A673 (cell line): ENCODE data around the gene NPBWR2. TPM values are rescaled to one million over a fixed set of nuclear protein-coding genes. Genes with fewer than 3 reads are reported as not detected.

Source experiments
- BruUV-seq: library from RNA; stranded (reverse); fragments of 400-500 nt; replicated peaks from 2 replicates; lab custom pipeline; 2021; lab: Mats Ljungman, UMichigan
- CTCF ChIA-PET: fragments of 300-600 bp; sonication (Branson Sonifier 250); formaldehyde crosslinking; loops from one replicate; lab custom pipeline; 2022; ENCODE audit warnings: antibody characterized with exemption; lab: Charles Lee
- POLR2A ChIA-PET: fragments of 300-600 bp; sonication (Branson Sonifier 250); formaldehyde crosslinking; loops from one replicate; lab custom pipeline; 2022; ENCODE audit warnings: antibody characterized with exemption; ENCODE audit not compliant: low non-redundant PET; lab: Charles Lee
- DNase-seq: peaks from one replicate; pipeline ENCODE4 v3.0.0-alpha.2; 2015; ENCODE audit warnings: low spot score
- H3K27ac ChIP-seq: fragments of 200-600 bp; sonication (generic); 2 replicates; pipeline ENCODE4 v1.5.1; 2016; ENCODE audit warnings: mixed run types, low read depth, mild to moderate bottlenecking, mixed read lengths, antibody characterized with exemption, low read length; ENCODE audit not compliant: poor library complexity, severe bottlenecking
- H3K27me3 ChIP-seq: fragments of 200-600 bp; sonication (generic); replicated peaks from 2 replicates; pipeline ENCODE4 v1.6.1; 2017; ENCODE audit warnings: mixed run types, low read depth, mild to moderate bottlenecking, mixed read lengths, antibody characterized with exemption, low read length; ENCODE audit not compliant: insufficient read depth, poor library complexity
- H3K36me3 ChIP-seq: fragments of 200-600 bp; sonication (generic); 2 replicates; pipeline ENCODE4 v1.6.1; 2016; ENCODE audit warnings: mixed run types, mild to moderate bottlenecking, mixed read lengths, antibody characterized with exemption, low read length; ENCODE audit not compliant: insufficient read depth, poor library complexity, severe bottlenecking
- H3K4me1 ChIP-seq: fragments of 200-600 bp; sonication (generic); 2 replicates; pipeline ENCODE4 v1.6.1; 2017; ENCODE audit warnings: mixed run types, mild to moderate bottlenecking, mixed read lengths, antibody characterized with exemption, low read length; ENCODE audit not compliant: insufficient read depth, poor library complexity, severe bottlenecking
- H3K4me3 ChIP-seq: fragments of 200-600 bp; sonication (generic); 2 replicates; pipeline ENCODE4 v1.5.1; 2016; ENCODE audit warnings: low read depth, mixed run types, mild to moderate bottlenecking, mixed read lengths, low read length; ENCODE audit not compliant: poor library complexity, severe bottlenecking
- H3K9me3 ChIP-seq: fragments of 200-600 bp; sonication (generic); 2 replicates; pipeline ENCODE4 v1.6.1; 2016; ENCODE audit warnings: mixed run types, low read depth, mild to moderate bottlenecking, mixed read lengths, antibody characterized with exemption, low read length; ENCODE audit not compliant: poor library complexity, severe bottlenecking
- EZH2 ChIP-seq: fragments of 200-600 bp; sonication (generic); IDR thresholded peaks from 2 replicates; pipeline ENCODE4 v1.6.1; 2017; ENCODE audit warnings: borderline replicate concordance, low read depth, mild to moderate bottlenecking, mixed read lengths, antibody characterized with exemption, low read length; ENCODE audit not compliant: poor library complexity, severe bottlenecking
- intact Hi-C: fragments of 100-400 bp; cut with micrococcal nuclease; formaldehyde crosslinking; loops from one replicate; pipeline ENCODE4 v1.10.0; 2022; ENCODE audit not compliant: unreplicated experiment
- total RNA-seq: library from RNA; stranded (reverse); gene quantifications from 2 replicates; pipeline ENCODE4 v1.2.3, GENCODE V29; 2021
- TF ChIP-seq, protein P1 (sequence below): fragments of 300-800, 200-600 bp; sonication (generic); conservative IDR thresholded peaks from 2 replicates; pipeline ENCODE4 v1.5.1; 2017; ENCODE audit warnings: low read depth, mild to moderate bottlenecking, antibody characterized with exemption, low read length, moderate library complexity, mixed read lengths

NPBWR2 gene
- total RNA-seq, 1 experiment from 2014 or later, result not detected

DNA sequence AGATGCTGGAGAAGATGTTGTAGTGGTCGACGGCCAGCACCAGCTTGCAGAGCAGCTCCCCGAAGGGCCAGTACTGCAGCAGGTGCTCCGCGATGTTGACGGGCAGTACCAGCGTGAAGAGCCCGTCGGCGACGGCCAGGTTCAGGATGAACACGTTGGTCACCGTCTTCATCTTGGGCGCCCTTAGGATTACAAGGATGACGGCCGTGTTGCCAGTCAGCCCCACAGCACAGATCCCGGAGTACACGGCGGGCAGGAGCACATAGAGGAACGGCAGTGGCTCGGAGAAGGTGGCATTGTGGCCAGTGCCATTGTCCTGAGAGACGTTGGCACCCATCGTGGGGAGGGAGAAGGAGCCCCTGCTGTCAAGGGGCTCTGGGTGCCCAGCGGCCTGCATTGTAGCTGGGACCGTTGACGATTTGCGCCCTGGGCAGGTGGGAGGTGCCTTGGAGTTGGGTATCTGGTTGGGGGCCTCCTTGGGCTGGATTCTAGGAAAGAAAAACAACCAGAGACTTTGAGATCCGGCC is 867 bp downstream of the NPBWR2 start:
- intact Hi-C loops, result no loop called here
- no peaks in the 10 kb centered on the region for H3K36me3 ChIP-seq
- peaks cover 23% of the 10 kb centered on the region for H3K27me3 ChIP-seq
- no peaks in the 10 kb centered on the region for H3K4me1 ChIP-seq
- H3K27ac ChIP-seq, result no peak overlapping the region
- no peak overlapping the region for H3K4me3 ChIP-seq
- no TSS peak for BruUV-seq
- no peaks in the 10 kb centered on the region for H3K9me3 ChIP-seq
- ChIA-PET CTCF (no interaction called here), POLR2A (no interaction called here)
- no peak for DNase-seq
- no peak for TF ChIP-seq EZH2
- TF ChIP-seq, protein P1, sequence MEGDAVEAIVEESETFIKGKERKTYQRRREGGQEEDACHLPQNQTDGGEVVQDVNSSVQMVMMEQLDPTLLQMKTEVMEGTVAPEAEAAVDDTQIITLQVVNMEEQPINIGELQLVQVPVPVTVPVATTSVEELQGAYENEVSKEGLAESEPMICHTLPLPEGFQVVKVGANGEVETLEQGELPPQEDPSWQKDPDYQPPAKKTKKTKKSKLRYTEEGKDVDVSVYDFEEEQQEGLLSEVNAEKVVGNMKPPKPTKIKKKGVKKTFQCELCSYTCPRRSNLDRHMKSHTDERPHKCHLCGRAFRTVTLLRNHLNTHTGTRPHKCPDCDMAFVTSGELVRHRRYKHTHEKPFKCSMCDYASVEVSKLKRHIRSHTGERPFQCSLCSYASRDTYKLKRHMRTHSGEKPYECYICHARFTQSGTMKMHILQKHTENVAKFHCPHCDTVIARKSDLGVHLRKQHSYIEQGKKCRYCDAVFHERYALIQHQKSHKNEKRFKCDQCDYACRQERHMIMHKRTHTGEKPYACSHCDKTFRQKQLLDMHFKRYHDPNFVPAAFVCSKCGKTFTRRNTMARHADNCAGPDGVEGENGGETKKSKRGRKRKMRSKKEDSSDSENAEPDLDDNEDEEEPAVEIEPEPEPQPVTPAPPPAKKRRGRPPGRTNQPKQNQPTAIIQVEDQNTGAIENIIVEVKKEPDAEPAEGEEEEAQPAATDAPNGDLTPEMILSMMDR, result no peak

DNA sequence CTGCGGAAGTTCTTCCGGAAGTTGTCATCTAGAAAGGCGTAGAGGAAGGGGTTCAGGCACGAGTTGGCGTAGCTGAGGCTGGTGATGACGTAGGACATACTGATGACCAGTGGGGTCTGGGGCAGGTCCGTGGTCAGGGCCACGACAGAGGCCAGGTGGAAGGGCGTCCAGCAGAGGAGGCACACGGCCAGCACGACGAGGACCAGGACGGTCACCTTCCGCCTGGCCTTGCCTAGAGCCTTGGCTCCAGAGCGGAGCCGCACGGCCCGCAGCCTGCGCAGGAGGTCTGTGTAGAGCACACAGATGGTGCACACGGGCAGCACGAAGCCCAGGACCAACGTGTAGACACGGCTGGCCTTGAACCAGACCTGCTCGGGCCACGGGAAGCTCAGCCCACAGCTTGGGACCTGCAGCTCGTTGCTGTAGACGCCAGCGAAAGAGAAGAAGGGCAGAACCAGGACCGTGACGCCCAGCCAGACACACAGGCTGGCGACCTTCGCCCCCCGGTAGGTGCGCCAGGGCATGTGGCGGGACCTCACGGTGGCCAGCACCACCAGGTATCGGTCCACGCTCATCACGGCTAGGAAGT is 1.4 kb downstream of the NPBWR2 start:
- ChIA-PET POLR2A (no interaction called here), CTCF (no interaction called here)
- H3K9me3 ChIP-seq, result no peaks in the 10 kb centered on the region
- H3K4me3 ChIP-seq, result no peak overlapping the region
- DNase-seq, result no peak
- H3K4me1 ChIP-seq, result no peaks in the 10 kb centered on the region
- BruUV-seq, result no TSS peak
- no peaks in the 10 kb centered on the region for H3K36me3 ChIP-seq
- H3K27me3 ChIP-seq, result peaks cover 29% of the 10 kb centered on the region
- no peak for TF ChIP-seq EZH2
- TF ChIP-seq, protein P1, result no peak
- no peak overlapping the region for H3K27ac ChIP-seq
- intact Hi-C loops, result no loop called here

DNA sequence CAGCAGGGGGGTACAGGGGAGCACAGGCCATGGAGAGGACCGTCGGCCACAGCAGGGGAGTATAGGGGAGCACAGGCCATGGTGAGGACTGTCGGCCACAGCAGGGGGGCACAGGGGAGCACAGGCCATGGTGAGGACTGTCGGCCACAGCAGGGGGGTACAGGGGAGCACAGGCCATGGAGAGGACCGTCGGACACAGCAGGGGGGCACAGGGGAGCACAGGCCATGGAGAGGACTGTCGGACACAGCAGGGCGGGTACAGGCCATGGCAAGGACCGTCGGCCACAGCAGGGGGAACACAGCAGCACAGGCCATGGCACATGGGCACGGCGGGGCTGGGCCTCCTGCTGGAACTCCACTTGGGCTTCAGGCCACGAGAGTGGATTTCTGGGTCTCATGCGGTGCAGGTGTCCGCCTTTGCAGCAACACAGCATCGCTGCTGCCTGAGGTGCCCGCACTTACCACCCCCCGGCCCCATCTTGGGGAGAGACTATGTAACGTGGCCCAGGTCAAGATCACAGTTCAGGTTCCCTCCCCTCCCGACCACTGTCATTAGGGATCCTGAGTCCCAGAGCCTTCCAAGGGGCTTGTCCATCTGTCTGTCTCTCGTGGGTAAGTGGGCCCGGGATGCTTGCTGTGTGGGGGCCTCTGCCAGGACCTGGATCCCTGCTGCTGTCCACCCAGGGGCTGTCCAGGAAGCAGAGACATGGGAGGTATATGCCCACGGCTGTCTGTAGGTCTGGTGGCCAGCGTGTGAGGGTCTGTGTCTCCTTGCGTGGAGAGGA is 2.5 kb downstream of the NPBWR2 start:
- H3K36me3 ChIP-seq, result no peaks in the 10 kb centered on the region
- H3K27me3 ChIP-seq, result peaks cover 30% of the 10 kb centered on the region
- no peak overlapping the region for H3K4me3 ChIP-seq
- no peak for DNase-seq
- POLR2A ChIA-PET, result no interaction called here
- no peaks in the 10 kb centered on the region for H3K9me3 ChIP-seq
- TF ChIP-seq, protein P1, result no peak
- no peak for TF ChIP-seq EZH2
- intact Hi-C loops, result no loop called here
- BruUV-seq, result no TSS peak
- CTCF ChIA-PET, result no interaction called here
- H3K4me1 ChIP-seq, result no peaks in the 10 kb centered on the region
- no peak overlapping the region for H3K27ac ChIP-seq
